HG03432 (cell line): ENCODE results near the gene TMEM164.

Source experiments
- ATAC-seq: cut with Tn5 transposase; IDR thresholded peaks from one replicate; pipeline ENCODE4 v1.9.1; 2021; ENCODE audit warnings: mild to moderate bottlenecking, moderate library complexity; ENCODE audit not compliant: unreplicated experiment

TMEM164 gene

GRCh38 chrX:110036162-110037033, 33.5 kb downstream of the TMEM164 start:
- no peak for ATAC-seq

GRCh38 chrX:110037178-110037577, 34.3 kb downstream of the TMEM164 start:
- ATAC-seq = no peak

DNA sequence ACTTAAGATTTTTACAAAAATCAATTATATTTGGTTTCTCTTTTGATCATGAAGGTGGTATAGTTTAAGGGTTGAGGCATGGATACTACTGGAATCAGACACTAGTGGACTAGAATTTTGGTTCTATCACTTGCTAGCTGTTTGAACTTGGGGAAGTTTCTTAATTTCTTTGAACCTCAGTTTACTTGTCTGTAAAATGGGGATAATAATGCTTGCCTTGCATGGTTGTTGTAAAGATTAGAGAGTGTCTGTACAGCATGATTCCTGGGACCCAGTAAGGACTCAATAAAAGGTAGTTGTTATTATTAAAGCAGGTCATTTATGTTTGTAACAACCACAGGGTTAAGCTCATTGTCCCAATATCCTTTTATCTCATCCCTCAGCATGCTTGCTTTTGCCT, 36.0 kb downstream of the TMEM164 start:
- ATAC-seq = no peak

DNA sequence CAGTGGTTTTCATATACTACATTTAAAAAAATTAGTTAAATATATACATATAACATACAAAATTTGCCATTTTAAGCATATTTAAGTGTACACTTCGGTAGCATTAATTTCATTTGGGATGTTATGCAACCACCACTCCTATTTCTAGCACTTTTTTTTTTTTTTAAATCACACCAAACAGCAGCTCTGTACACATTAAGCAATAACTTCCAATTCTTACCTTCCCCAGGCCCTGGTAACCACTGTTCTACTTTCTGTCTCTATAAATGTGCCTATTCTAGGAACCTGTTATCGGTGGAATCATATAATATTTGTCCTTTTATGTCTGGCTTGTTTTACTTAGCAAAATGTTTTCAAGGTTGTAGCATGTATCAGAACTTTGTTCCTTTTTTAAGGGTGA, 39.1 kb downstream of the TMEM164 start:
- ATAC-seq = no peak

DNA sequence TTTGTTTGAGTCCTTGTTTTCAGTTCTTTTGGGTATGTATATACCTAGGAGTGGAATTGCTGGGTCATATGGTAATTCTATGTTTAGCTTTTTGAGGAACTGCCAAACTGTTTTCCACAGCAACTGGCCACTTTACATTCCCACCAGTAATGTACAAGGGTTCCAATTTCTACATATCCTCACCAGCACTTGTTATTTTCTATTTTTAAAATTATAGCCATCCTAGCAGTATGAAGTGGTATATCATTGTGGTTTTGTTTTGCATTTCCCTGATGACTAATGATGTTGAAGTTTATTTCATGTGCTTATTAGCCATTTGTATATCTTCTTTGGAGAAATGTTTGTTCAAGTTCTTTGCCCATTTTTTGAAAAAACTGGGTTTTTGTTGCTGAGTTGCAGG, 39.6 kb downstream of the TMEM164 start:
- ATAC-seq = no peak

DNA sequence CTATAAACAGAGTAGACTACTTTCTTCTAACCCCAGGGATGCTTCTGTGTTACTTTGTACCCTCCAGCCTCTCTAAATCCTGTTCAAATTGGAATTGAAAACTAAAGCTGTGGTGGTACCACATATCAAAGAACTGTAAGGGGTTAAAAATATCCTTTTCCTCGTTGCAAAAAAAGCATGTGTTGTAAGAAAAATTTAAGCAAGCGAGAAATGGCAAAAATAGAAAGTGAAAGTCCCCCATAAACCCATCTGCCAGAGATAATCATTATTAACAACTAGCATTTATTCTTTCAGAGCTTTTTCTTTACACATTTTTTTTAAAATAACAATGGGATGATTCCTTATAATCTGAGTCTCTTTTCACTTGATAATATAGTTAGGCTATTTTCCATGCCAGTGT, 40.6 kb downstream of the TMEM164 start:
- ATAC-seq = no peak

DNA sequence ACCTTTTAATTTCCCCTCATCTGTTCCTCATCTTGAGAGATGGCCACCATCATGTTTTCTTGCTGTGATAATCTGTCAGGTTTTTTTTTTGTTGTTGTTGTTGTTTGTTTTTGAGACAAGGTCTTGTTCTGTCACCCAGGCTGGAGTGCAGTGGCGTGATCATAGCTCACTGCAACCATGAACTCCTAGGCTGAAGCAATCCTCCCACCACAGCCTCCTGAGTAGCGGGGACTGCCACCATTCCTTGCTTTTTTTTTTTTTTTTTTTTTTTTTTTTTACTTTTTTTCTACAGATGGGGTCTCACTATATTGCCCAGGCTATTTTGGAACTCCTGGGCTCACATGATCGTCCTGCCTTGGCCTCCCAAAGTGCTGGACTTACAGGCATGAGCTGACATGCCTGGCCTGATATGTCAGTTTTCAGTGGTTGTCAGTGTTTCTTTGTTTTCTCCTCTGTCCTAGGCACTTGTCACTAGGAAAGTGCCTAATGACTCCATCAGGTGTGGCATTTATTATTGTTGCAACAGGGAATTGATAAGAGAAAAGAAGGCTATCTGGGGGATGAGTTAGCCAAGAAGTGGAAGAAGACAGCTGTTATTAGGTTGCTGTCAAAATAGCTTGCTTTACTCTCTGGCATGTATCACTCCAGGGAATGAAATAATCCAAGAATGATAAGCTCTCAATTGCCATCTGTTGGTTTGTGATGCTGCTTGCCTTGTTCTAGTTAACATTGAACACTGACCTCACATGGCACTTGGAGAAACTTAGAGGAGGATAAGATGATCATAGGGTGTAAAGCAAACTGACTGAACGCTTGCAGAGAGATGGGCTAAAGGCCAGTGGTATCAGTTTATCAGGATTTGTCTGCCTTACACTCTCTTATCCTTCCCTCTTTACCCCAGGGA, 41.7 kb downstream of the TMEM164 start:
- ATAC-seq = no peak

GRCh38 chrX:110045421-110045820, 42.5 kb downstream of the TMEM164 start:
- no peak for ATAC-seq

- ATAC-seq = no peak
These were observed 43.1 kb downstream of the TMEM164 start for GRCh38 chrX:110046001-110046400.

DNA sequence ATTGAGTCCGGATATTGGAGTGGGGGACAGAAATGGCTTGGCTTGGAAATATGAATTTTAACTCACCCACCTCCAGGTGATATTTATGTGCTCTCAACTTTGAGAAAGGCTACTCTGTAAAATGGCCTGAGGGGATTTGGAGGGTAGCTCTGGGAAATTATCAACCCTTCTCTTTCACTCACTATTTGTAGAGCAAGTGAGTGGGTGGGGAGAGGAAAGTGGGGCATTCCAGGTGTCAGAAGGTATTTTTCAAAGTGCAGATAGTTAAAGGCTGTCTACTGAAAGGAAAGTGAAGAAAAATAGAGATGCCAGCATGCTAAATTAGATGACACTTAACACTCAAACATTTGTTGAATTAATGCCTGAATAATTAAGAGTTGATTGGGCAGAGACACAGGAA, 44.1 kb downstream of the TMEM164 start:
- no peak for ATAC-seq

DNA sequence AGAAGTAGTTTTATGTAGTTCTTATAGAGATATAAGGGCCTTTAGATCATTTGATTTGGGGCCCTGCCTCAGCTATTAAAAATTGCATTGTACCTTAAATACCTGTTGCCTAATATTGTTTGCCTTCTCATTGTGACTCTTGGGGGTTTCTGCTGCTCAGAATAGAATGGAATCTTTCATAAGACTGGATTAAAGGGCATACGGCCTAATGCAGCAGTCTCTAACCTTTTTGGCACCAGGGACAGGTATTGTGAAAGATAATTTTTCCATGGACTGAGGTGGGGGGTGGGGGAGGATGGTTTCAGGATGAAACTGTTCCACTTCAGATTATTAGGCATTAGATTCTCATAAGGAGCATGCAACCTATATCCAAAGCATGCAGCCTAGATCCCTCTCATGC, 46.2 kb downstream of the TMEM164 start:
- no peak for ATAC-seq

GRCh38 chrX:110050386-110050785, 47.5 kb downstream of the TMEM164 start:
- no peak for ATAC-seq

DNA sequence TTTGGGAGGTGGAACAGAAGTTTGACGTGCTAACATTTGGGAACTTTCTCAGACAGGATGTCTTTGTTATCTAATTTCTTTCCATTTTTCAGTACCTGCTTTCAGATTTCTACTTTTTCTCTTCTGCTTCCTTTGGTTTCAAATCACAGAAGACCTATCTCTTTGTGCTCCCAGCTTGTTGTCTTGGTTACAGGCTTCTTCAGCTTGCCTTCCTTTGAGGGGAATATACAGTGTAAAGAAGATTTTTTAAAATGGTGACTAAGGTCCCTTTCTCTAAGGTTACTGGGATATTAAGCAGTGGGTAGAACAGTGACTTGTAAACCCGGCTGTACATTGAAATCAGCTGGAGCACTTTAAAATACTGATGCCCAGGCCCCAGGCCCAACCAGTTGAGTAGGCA, 48.0 kb downstream of the TMEM164 start:
- ATAC-seq = no peak

DNA sequence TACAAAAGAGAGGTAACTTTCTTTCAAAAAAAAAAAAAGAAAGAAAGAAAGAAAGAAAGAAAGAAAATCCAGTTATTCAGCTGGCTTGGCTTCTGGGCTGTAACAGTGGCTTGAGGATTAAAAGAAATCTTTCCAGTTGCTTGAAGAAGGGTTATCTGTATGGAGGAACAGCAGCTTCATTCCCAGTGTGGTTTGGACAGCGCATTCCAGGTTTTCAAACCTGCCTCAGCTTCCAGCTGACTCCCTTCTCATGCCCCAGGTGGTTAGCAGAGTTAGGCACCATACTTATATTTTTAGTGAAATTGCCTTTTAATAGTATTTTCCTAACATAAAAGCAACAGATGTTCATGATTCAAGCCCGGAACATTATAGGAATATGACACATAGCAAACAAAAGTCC, 48.6 kb downstream of the TMEM164 start:
- ATAC-seq = no peak

DNA sequence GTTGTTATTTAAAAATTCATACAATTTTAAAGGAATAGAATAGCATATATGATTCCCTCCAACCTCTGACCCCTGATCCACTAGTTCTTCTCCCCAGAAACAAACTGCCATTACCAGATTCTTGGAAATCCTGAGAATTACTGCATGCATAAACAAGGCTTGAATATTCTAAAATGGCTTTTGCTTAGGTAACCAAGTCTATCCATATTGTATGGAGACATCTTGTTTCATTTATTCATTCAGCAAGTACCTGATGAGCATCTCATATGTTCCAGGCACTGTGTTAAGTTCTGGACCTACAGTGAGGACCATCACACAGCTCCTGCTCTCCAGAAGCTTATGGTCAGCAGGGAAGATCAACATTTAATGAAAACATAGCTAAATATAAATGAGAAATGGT, 49.4 kb downstream of the TMEM164 start:
- no peak for ATAC-seq

DNA sequence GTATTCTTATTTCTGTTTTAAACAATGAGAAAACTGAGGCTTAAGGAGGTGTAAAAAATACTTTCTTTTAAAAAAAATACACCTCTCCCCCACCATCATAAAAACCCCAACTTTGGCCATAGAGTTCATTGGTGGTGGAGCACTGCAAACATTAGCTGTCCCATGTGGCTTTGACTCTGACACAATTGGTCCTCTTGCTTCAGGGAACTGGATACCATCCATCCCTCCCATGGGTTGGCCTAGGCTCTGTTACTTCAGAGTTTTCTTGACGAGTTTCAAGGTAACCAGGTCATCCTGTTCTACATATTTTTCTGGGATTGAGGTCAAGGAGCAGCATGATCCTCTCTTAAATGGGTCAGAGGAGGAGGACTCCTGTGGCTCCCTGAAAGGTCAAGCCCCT, 50.5 kb downstream of the TMEM164 start:
- no peak for ATAC-seq

DNA sequence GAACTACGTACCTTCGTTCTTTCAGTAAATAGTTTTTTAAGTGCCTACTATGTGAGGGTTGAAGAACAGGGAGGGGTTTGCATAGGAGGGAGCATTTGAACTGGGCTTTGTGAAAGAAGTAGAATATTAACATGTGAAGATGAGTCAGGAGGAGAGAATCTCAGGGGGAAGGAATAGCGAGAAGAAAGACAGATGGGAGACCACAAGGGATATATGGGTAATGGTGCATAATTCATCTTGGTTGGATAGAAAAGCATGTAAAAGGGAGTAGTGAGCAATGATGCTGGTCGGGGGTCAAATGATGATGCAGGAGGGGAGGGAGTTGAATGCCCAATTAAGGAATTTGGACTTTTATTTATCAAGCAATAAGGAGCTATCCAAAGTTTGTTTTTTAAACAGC, 52.7 kb downstream of the TMEM164 start:
- no peak for ATAC-seq

DNA sequence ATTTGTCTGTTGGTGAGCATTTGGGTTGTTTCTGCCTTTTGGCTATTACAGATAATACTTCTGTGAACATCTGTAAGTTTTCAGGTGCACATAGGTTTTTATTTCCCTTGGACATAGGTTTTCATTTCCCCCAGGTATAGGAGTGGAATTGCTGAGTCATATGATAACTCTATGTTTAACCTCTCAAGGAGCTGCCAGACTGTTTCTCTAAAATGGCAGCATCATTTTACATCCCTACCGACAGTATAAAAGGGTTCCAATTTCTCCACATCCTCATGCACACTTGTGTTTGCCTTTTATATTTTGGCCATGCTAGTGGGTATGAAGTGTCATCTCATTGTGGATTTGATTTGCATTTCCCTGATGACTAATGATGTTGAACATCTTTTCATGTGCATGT, 53.5 kb downstream of the TMEM164 start:
- no peak for ATAC-seq

DNA sequence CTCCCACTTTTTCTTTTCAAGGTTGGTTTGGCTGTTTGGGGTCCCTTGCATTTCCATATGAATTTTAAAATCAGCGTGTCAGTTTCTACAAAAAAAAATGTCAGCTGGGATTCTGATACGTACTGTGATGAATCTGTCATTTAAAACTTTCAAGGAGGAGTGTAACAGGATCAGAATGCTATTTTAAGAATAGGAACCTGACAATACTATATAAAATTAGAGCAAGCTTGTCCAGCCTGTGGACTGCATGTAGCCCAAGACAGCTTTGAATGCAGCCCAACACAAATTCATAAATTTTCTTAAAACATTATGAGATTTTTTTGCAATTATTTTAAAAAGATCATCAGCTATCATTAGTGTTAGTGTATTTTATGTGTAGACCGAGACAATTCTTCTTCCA, 56.5 kb downstream of the TMEM164 start:
- ATAC-seq = no peak

DNA sequence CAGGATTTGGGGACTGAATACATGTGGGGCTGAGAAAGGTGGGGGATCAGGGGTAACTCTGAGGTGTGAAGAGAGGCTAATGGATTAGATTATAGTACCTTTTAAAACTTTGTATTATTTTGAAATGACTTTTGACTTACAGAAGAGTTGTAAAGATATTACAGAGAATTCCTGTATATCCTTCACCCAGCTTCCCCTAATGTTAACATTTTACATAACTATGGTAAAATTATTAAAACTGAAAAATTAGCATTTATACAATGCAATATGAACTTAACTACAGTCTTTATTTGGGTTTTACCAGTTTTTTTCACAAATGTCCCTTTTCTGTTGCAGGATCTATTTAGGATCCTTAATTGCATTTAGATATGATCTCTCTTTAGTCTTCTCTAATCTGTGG, 57.4 kb downstream of the TMEM164 start:
- no peak for ATAC-seq

- ATAC-seq = no peak
These were observed 58.1 kb downstream of the TMEM164 start for GRCh38 chrX:110060846-110061537.
